MV-4-11 (cell line): ENCODE data around the gene TAF9.
A peak's percentile ranks its signal among the peaks of the same experiment; 100 is the strongest.
"Not testable (repeated sequence)": the region's sequence is repeated elsewhere in the genome, so short reads cannot be mapped to it uniquely, and the experiment has no call there.

Source experiments
- DNase-seq: peaks from one replicate; lab custom pipeline; 2025; lab: John Stamatoyannopoulos, UW

TAF9 gene, protein sequence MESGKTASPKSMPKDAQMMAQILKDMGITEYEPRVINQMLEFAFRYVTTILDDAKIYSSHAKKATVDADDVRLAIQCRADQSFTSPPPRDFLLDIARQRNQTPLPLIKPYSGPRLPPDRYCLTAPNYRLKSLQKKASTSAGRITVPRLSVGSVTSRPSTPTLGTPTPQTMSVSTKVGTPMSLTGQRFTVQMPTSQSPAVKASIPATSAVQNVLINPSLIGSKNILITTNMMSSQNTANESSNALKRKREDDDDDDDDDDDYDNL

DNA sequence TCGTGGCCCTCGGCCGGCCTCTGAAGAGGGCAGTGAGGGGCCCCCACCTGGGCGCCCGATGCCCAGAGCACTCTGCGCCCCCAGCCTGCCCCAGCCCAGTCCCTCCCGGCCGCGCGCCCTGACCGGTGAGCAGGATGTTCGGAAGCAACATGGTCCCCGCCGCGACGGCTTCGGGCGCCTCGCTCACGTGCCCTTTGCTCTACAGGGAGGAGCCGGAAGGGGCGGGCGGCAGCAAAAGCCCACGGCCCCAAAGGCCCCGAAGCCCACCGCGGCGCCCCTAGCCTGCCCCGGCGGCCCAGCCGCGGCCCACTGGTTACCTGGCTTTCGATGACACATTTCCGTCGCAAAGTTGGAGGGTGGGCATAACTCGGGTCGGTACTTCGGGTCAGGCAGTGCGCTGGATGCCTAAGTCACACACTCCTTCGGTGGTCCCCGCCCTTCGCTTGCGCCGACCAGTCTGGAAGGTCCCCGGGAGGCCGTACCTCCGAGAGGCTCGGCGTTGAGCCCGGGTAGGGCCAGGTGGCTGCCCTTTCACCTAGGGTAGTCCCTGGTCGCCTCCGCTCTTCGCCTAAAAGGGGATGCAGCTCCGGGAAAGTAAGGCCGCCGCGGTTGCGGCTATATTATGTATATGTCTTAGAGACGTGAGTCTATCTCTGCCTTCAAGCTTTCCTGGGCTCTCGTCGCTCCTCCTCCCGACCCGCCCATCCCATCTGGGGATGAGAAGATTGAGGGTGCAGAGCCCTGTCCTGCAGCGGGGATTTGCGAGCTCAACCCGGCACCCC is at the start of gene TAF9, which contains the start of the genes AK6 and RAD17:
Gene TAF9 (minus strand): TSS at position 181 of the 782 bp plus-strand sequence. CDS start 3,783 bp downstream, outside the sequence.
Gene AK6 (minus strand): TSS at position 181 of the 782 bp plus-strand sequence. CDS start 30 bp downstream, at position 151.
Gene RAD17 (plus strand): TSS at position 479 of the 782 bp plus-strand sequence. CDS start 2,391 bp downstream, outside the sequence.
- DNase-seq: peak; percentile 87

DNA sequence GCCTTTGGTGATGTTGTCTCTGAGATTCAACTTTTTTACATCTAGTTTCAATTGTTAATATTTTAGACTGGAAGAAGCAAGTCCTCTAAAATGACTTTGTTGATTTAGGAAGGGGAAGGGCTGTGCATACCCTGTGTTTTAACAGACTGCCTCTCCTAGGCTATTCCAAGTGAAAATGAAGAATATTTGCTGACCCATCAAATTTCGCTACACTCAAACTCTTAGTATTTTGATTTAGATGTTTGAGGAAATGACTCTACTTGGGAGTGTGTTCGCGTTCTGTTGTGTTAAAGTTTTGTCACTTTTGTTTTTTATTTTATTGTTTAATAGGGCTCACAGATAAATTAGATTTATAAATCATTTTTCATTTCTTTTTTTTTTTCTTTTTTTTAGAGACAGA is 49.2 kb upstream of the TAF9 start:
- no peak for DNase-seq

DNA sequence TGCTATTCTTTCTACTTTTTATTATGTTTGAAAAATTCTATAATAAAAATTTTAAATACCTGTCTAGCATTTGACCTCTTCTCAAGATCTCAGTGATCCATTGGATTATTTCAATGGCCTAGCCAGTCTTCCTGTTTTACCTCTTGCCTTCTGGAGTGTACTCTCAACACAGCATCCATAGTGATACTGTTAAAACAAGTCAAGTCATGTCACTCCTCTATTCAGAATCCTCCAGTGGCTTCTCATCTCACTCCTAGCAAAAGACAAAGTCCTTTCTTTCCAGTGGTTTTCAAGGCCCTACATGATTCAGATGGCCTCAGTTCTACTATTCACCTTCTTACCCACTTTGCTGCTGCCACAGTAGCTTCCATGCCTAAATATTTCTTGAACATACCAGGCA is 47.4 kb upstream of the TAF9 start:
- no peak for DNase-seq

DNA sequence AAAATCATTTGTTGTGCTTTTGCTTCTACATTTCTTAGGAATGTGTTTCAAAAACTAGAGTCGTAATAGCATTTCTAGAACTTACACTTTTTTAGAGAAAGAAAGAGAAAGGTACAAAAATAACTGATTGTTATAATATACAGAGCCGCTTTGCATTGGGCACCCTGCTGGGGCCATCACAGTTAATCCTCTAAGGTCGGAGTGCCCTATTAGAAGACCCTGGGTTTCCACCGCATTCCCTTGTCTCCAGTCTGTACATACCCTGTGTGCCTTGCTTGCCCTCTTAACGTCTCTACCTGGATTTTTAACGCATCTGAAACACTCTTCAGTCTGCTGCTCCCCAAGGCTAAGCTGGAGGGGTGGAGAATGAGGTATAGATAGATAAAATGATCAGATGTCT is 46.9 kb upstream of the TAF9 start:
- no peak for DNase-seq

DNA sequence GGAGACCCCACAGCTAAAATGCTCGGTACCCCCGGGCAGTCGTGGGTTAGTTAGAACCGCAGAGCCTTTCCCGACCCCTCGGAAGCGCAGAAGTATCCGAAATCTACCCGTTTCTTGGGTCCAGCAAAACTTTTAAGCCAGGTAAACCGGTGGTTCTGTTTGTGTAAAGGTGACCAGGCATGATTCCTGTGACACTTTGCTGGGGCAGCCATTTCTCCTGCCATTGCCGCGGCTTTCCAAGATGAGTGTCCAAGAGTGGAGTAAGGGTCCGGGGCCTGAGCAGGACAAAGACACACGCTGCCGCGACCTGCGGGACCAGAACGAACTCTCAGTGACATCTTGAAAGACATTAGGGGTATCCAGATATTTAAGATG is 46.3 kb upstream of the TAF9 start:
- no peak for DNase-seq

DNA sequence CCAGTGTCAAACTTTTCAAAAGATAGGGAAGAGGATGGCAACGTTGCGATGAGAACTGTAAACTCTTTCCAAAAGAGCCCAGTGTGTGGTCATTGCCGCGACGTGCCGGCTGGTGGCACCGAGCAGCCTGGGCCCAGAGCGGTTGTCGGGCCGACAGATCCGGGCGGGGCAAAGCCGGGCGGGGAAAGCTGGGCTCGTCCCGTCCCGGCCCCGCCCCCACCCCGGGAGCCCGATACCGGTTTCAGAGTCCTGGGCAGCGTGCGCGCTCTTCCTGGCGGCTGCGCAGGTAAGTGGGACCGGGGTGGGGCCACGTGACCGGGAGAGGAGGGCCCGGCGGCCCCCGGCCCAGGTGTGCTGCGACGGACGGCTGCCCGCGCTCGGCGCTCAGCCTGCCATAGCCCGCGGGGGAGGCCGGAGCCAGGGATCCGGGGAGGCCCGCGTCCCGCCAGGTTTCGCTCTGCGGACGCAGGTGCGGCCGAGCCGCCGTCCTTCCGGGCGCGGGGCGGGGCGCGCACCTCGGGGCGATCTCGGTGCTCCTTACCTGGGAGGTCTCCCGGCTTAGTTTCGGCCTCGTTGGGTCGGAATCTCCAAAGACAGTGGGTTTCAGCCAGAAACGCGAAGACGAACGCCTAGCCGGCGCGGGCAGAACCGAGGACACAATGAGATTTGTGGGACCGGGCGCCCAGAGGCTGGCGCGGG is 45.7 kb upstream of the TAF9 start, which contains the start of gene MARVELD2:
Gene MARVELD2 (plus strand): TSS at position 232 of the 699 bp plus-strand sequence. CDS start 4,270 bp downstream, outside the sequence.
- DNase-seq: no peak

DNA sequence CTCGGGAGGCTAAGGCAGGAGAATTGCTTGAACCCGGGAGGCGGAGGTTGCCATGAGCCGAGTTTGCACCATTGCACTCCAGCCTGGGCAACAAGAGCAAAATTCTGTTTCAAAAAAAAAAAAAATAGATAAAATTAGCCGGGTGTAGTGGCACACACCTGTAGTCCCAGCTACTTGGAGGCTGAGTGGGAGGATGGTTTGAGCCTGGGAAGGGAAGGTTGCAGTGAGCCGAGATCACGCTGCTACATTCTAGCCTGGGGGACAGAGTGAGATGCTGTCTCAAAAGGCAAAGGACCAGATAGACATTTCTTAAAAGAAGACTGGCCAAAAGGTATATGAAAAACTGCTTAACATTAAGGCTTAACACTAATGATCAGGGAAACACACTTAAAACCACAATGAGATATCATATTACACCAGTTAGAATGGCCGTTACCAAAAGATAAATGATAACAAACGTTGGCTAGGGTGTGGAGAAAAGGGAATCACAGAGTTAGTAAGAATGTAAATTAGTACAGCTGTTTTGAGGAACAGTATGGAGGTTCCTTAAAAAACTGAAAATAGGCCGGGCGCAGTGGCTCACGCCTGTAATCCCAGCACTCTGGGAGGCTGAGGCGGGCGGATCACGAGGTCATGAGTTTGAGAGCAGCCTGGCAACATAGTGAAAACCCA is 35.5 kb upstream of the TAF9 start:
- DNase-seq: no peak

DNA sequence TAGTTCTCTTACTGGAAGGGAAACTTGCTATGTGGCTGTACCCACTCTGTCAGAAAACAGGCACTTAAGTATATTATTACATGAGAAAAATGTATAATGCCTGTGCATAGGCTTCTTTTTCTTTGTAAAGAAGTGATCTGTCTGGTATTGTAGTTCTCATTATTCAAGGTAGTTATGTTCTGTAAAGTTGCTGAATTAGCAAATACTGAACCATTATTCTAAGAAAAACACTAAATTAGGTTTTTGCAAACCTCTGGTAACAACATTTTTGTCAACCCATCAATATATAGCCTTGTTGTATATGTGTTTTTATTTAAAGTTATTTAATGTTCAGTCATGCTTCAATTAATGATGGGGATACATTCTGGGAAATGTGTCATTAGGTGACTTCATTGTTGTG is 9.1 kb upstream of the TAF9 start:
- no peak for DNase-seq

DNA sequence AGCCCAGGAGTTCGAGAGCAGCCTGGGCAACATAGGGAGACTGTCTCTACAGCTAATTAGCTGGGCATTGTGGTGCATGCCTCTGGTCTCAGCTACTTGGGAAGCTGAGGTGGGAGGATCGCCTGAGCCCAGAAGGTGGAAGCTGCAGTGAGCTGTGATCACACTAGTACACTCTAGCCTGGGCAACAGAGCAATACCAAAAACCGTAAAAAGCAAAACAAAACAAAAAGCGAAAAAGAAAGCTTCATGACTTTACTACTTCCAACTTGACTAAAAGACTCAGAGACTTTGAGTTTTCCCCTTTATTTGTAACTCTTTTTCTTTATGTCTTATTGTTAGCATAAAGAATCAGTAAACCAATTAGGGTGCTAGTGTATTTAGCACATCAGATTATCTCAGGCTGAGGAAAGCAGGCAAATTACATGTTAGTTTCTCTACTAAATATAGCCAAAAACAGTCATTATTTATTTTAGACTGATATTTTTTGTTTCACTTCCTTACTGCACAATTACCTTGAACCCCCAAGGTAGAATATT is 5.7 kb upstream of the TAF9 start:
- no peak for DNase-seq

DNA sequence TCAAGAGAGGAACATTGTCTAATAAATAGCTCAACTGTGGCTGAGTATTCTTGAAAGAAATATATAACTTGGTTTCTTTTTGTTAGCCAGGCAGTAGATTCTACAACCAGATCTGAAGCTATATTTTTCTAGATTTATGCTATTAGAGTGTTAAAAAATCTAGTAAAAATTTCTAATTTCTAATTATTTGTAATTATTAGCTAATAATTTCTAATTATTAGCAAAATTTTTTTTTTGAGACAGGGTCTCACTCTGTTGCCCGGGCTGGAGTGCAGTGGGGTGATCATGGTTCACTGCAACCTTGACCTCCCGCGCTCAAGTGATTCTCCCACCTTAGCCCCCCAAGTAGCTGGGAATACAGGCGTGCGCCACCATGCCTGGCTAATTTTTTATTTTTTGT is 3.1 kb upstream of the TAF9 start:
- DNase-seq: no peak

DNA sequence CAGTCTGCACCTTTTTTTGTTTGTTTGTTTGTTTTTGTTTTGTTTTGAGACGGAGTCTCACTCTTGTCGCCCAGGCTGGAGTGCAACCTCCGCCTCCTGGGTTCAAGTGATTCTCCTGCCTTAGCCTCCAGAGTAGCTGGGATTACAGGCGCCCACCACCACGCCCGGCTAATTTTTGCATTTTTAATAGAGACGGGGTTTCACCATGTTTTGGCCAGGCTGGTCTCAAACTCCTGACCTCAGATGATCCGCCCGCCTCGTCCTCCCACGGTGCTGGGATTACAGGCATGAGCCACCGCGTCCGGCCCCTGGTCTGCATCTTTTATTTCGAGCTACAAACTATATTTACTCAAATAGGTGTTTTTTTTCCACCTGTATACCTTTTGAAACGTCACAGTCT is 1.0 kb upstream of the TAF9 start:
- not testable (repeated sequence) for DNase-seq

DNA sequence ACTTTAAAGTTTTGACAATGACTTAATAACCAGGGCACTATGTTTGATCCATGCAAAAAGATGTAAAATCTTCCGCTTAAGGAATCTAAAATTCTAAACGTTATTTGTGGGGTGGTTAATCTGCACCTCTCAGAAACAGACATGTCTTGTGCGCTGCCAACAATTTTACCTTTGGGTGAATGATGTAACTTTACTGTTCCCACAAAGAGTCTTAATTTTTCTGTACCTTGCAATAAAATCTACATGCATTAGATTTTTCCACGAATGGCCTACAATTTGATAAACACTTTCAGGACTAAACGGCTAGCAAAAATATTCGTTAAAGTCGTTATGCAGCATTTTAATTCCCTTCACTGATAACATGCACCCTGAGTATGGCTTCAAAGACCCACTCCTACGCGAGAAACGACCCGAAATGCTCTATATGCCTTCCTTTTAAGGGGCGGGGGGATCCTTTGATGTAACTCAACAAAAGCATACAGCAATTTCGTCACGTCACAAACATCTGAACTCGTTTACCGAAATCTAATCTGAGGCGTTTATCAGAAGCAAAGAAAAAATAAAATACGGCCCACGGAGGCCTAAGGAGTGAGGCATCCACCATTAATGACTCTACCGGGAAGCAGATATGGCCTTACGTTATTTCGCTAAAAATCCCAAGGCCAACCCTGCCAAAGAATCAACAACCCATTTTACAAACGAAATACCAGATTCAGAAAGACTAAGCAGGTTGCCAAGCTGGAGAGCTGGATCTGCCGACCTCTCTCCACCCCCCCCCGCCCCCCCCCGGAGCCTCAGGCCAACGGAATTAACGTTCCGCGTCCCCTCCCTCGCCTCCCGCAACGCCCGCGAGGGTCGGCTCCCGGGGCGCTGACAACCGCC is 621 bp downstream of the TAF9 start:
- DNase-seq: no peak

DNA sequence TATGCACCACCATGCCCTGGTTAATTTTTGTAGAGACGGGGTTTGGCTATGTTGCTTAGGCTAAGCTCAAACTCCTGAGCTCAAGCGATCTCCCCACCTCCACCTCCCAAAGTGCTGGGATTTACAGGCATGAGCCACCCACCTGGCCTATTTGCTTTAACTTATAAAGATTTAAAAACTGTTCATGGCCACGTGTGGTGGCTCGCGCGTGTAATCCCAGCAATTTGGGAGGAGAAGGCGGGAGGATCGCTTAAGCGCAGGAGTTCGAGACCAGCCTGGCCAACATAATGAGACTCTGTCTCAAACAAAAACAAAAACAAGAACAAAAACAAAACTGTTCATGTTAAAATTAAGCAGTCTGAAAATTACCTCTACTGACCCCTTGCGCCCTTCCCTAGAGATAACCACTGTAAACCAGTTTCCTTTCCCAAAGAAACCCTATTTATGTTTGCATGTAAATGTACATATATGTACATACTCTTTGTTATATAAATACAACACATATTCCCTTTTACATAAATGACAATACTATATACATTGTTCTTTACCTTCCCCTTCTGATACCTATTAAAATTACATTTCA is 1.5 kb downstream of the TAF9 start:
- DNase-seq: peak; percentile 3

DNA sequence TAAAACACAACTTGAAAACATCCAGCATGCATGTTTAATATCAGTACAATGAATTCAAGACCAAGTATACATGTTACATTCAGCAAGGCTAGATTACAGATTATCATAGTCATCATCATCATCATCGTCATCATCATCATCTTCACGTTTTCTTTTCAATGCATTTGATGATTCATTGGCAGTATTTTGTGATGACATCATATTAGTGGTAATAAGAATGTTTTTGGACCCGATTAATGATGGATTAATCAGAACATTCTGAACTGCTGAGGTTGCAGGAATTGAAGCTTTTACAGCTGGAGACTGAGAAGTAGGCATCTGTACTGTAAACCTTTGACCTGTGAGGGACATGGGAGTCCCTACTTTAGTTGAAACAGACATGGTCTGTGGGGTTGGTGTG is 4.5 kb downstream of the TAF9 start:
- no peak for DNase-seq

DNA sequence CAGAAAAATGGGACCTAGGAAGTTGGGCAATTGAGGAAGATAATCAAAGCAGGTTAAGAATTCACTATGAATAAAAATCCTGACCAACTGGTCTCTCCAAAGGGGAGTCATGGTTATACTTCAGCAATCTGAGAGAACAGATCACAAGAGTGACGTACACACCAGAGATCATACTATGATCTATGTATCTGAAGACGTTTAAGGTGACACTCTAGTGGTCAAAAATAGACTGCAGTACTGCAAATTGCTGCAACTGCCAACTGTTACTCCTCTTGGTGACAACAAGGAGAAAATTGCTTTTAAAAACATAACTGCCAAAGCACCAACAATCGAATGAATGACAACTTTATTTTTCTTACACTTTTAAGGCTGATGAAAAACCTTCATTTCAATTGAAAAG is 4.9 kb downstream of the TAF9 start:
- peak; percentile 31 for DNase-seq

DNA sequence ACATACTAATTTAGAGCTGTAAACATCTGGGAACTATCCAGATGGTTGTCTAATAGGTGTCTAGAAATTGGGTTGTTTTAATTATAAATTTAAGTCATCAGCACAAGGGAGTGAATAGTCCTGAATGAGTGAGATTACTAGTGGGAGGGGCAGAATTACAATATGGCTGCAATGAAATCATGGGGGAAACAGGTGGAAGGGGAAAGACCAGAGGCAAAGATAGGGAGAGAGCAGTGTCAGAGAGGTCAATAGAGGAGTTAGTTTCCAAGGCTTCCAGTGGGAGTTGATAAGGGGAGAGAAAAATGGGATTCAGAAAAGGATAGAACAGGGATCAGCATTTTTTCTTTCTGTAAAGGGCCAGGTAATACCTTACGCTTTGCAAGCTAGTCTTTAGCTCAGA is 8.9 kb downstream of the TAF9 start:
- no peak for DNase-seq

DNA sequence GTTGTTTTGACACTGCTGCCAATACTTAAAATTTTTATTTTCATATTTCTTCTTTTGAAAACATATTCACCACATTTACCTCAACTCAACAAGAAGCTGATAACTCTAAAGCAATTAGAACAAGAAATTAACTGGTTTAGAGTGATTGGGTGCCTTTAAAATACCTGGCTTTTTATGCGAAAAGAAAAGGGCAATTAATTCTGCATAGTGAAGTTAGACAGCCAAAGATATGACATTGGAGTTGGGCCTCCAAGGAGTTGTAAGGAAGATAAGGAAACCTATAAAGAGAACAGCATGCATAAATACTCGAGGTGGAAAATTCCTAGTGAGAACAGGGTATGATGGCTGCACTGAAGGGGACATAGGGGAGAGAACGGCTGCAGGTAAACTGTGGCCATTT is 9.6 kb downstream of the TAF9 start:
- DNase-seq: no peak

DNA sequence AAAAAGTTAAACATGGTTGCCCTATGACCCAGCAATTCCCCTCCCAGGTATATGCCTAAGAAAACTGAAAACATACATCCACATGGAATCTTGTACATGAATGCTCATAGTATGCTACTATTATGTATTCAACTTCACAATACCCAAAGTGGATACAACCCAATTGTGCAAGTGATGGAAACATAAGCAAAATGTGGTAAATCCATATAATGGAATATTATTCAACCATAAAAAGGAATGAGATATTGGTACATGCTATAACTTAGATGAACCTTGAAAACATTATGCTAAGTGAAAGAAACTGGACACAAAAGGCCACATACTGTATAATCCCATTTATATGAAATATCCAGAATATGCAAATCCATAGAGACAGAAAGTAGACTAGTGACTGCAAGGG is 18.7 kb downstream of the TAF9 start:
- DNase-seq: no peak

DNA sequence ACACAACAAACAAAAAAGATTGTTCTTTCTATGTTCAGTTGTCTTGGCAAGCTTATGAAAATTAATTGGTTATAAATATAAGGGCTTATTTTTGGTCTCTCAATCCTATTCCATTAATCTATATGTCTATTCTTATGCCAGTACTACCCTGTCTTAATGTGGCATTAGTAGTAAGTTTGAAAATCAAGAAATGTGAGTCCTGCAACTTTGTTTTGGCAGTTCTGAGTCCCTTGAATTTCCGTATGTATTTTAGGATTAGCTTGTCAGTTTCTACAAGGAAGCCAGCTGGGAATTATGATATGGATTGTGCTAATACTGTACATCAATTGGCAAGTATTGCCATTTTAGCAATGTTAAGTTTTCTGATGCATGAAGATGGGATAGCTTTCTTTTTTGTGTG is 26.2 kb downstream of the TAF9 start:
- DNase-seq: no peak

DNA sequence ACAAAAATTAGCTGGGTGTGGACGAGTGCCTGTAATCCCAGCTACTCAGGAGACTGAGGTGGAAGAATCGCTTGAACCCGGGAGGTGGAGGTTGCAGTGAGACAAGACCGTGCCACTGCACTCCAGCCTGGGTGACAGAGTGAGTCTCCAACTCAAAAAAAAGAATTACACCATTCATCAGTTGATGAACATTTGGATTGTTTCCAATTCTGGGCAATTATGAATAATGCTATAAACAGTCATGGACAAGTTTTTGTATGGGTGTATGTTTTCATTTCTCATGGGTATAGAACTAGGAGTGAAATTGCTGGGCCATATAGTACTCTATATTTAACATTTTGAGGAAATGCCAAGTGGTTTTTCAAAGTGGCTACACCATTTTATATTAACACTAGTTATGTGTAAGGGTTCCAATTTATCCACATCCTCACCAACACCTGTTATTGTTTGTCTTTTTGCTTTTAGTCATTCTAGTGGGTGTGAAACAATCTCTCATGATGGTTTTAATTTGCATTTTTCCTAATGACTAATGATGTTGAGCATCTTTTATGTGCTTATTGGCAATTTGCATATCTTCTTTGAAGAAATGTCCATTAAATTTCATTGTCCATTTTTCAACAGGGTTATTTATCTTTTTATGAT is 27.7 kb downstream of the TAF9 start:
- no peak for DNase-seq
